Heart left ventricle (tissue), 16 donors: ENCODE results near the gene CREBL2. TPM values are rescaled to one million over a fixed set of nuclear protein-coding genes. Genes with fewer than 3 reads are reported as not detected.

Experiments
- ATAC-seq, 4 donors: fragments of 200-7000 bp; cut with Tn5 transposase; one replicate each; pipeline ENCODE4 v1.9.1; 2020 to 2022; ENCODE audit warnings: moderate library complexity in 4 of 4, mild to moderate bottlenecking in 3 of 4, moderate number of reproducible peaks in 1 of 4
- DNase-seq, 5 donors: peaks; one replicate each; pipeline ENCODE4 v3.0.0-alpha.2; 2020
- H3K27ac ChIP-seq, 12 donors: fragments of 200-600 bp; sonication (generic) in 4 of 12; one replicate each; pipeline versions ENCODE4 v1.5.0 to v1.8.0; 2016 to 2022; ENCODE audit warnings: mild to moderate bottlenecking in 2 of 12
- H3K27me3 ChIP-seq, 9 donors: fragments of 200-600 bp; sonication (generic) in 2 of 9; one replicate each; pipeline versions ENCODE4 v1.5.1 to v1.8.0; 2016 to 2022; ENCODE audit warnings: mild to moderate bottlenecking in 3 of 9
- H3K36me3 ChIP-seq, 9 donors: fragments of 200-600 bp; sonication (generic) in 2 of 9; one replicate each; pipeline versions ENCODE4 v1.5.0 to v1.8.0; 2018 to 2022; ENCODE audit warnings: mild to moderate bottlenecking in 2 of 9
- H3K4me1 ChIP-seq, 12 donors: fragments of 200-600 bp; sonication (generic) in 4 of 12; one replicate each; pipeline versions ENCODE4 v1.5.0 to v1.8.0; 2016 to 2022; ENCODE audit warnings: mild to moderate bottlenecking in 3 of 12
- H3K4me3 ChIP-seq, 12 donors: fragments of 200-600 bp; sonication (generic) in 4 of 12; one replicate each; pipeline versions ENCODE4 v1.5.0 to v1.8.0; 2017 to 2022; ENCODE audit warnings: mild to moderate bottlenecking in 9 of 12, moderate library complexity in 4 of 12
- H3K9me3 ChIP-seq, 12 donors: fragments of 200-600 bp; sonication (generic) in 4 of 12; one replicate each; pipeline versions ENCODE4 v1.5.0 to v1.8.0; 2016 to 2022; ENCODE audit warnings: mild to moderate bottlenecking in 1 of 12
- POLR2A ChIP-seq, 2 donors: fragments of 450-650 bp; IDR thresholded peaks; one replicate each; pipeline ENCODE4 v1.6.1; 2017; ENCODE audit warnings: antibody characterized with exemption in 2 of 2, mild to moderate bottlenecking in 2 of 2, moderate library complexity in 2 of 2
- WGBS, 4 donors: extraction: QIAGEN DNeasy Blood & Tissue Kit in 2 of 4; methylation state at CpG; one replicate each; pipeline versions ENCODE4 v1.1.5 to v1.1.7; 2013 to 2018; 5-methylcytosine and 5-hydroxymethylcytosine counted together
- intact Hi-C, 10 donors: fragments of 100-400 bp; cut with DNase I; formaldehyde crosslinking; loops; one replicate each; pipeline versions ENCODE4 v1.11.1 to v1.14.2; 2022
- polyA plus RNA-seq, 2 donors: library from polyadenylated mRNA; stranded (reverse); fragments of 200-250 nt; gene quantifications; one replicate each; pipeline ENCODE4 v1.2.3, GENCODE V29; 2013
- total RNA-seq, 9 donors: library from RNA; depleted of rRNA in 2 of 9; stranded (reverse); fragments of >200 nt in 2 of 9; fragmentation: NEBNext Ultra II Directional in 3 of 9; extraction: Animal tissue kit (Norgen Biotek cat#: 25700) in 3 of 9; gene quantifications; one replicate each; pipeline versions ENCODE4 v1.1.0 to v1.2.4, GENCODE V29; 2016 to 2023
- TF ChIP-seq, protein P1 (sequence below), 12 donors: fragments of 200-600 bp; sonication (generic) in 4 of 12; IDR thresholded peaks; one replicate each; pipeline versions ENCODE4 v1.5.0 to v1.8.0; 2018 to 2022; ENCODE audit warnings: antibody characterized with exemption in 12 of 12, mild to moderate bottlenecking in 5 of 12
- donor health status: ischemic (EF 13 %, LVEDD 7.1; RV severe dilation, severe dysfunction).
- donor health status: healthy with polysubstance abuse.
- donor health status: DM: no; HTN: yes; CAD: no.
- donor health status: DM: no; HTN: no; CAD: no.
- donor health status: ischemic (EF 25% LVEDD 6.9; RV normal size, moderate dysfunction).
- donor health status: ischemic (EF 25% LVEDD 5.7; RV mildly dilated, moderate dysfunction).
- donor health status: healthy.
- donor health status: DM: yes; HTN: yes; CAD: no.
- donor health status: ischemic (EF 35%, LVEDD 5.7; RV mildly dilated, moderate dysfunction).
- donor health status: nonischemic (EF 11% LVEDD 7.7; RV severe dilation, severe dysfunction).
- donor health status: DM: yes; HTN: yes; CAD: no.
- donor health status: PGD.
- donor health status: ischemic (EF 29% LVEDD 5.4; RV normal size, mild dysfunction).
- donor health status: nonischemic (EF 23%, LVEDD 6.1; RV moderate dilation, normal function).

The CREBL2 gene
- total and polyA plus RNA-seq, 11 donors = 8.8 to 30.0 (median 17.8) TPM

DNA sequence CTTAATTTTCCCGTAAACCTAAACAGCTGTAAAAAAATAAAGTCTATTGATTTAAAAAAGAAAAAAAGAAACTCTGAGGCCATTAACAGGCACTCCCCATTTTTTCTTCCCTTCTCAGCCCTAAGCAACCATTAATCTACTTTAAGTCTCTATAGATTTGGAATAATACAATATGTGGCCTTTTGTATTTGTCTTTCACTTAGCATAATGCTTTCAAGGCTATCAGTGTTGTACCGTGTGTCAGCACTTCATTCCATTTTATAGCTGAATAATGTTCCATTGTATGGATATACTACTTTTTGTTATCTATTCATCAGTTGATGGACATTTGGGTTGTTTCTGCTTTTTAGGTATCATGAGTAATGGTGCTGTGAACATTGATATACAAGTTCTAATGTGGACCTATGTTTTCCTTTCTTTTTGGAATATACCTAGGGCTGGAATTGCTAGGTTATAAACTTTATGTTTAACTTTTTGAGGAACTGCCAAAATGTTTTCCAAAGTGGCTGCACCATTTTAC lies 15.7 kb downstream of the CREBL2 start:
- Histone ChIP-seq H3K4me1 (peaks cover 0 to 47% (median 0%) of the 10 kb centered on the region in 12 donors), H3K27ac (no peak overlapping the region), H3K27me3 (no peaks in the 10 kb centered on the region), H3K9me3 (peaks cover 0 to 9% (median 0%) of the 10 kb centered on the region in 12 donors), H3K4me3 (no peak overlapping the region), H3K36me3 (peaks cover 0 to 9% (median 0%) of the 10 kb centered on the region in 9 donors)
- WGBS, 4 donors = 88 to 99% (median 95%) methylated on average over 2 of the region's 2 CpGs
- intact Hi-C loops = no loop called here
- ATAC-seq = no peak
- TF ChIP-seq, protein P1, sequence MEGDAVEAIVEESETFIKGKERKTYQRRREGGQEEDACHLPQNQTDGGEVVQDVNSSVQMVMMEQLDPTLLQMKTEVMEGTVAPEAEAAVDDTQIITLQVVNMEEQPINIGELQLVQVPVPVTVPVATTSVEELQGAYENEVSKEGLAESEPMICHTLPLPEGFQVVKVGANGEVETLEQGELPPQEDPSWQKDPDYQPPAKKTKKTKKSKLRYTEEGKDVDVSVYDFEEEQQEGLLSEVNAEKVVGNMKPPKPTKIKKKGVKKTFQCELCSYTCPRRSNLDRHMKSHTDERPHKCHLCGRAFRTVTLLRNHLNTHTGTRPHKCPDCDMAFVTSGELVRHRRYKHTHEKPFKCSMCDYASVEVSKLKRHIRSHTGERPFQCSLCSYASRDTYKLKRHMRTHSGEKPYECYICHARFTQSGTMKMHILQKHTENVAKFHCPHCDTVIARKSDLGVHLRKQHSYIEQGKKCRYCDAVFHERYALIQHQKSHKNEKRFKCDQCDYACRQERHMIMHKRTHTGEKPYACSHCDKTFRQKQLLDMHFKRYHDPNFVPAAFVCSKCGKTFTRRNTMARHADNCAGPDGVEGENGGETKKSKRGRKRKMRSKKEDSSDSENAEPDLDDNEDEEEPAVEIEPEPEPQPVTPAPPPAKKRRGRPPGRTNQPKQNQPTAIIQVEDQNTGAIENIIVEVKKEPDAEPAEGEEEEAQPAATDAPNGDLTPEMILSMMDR (IDR thresholded peaks at IDR 0.05) = no peak
- TF ChIP-seq POLR2A (IDR thresholded peaks at IDR 0.05) = no peak
- no peak for DNase-seq

- H3K36me3 ChIP-seq = peaks cover 0 to 9% (median 0%) of the 10 kb centered on the region in 9 donors
- WGBS, 4 donors = 95 to 99% (median 98%) methylated on average over 4 of the region's 4 CpGs
- no peak for DNase-seq
- TF ChIP-seq POLR2A (IDR thresholded peaks at IDR 0.05) = no peak
- TF ChIP-seq, protein P1 (IDR thresholded peaks at IDR 0.05) = no peak
- H3K27me3 ChIP-seq = no peaks in the 10 kb centered on the region
- no peak for ATAC-seq
- H3K9me3 ChIP-seq = peaks cover 0 to 9% (median 0%) of the 10 kb centered on the region in 12 donors
- H3K4me3 ChIP-seq = no peak overlapping the region
- intact Hi-C loops = no loop called here
- no peak overlapping the region for H3K27ac ChIP-seq
- H3K4me1 ChIP-seq = peaks cover 0 to 40% (median 0%) of the 10 kb centered on the region in 12 donors
These were observed 16.3 kb downstream of the CREBL2 start for GRCh38 chr12:12628013-12628412.

- TF ChIP-seq POLR2A (IDR thresholded peaks at IDR 0.05) = no peak
- TF ChIP-seq, protein P1 (IDR thresholded peaks at IDR 0.05) = no peak
- Histone ChIP-seq H3K4me3 (no peak overlapping the region), H3K27me3 (no peaks in the 10 kb centered on the region), H3K4me1 (peaks cover 0 to 36% (median 0%) of the 10 kb centered on the region in 12 donors), H3K36me3 (peaks cover 0 to 14% (median 11%) of the 10 kb centered on the region in 9 donors), H3K9me3 (no peaks in the 10 kb centered on the region), H3K27ac (no peak overlapping the region)
- 89 to 94% (median 93%) methylated on average over 1 of the region's 1 CpG for WGBS, 4 donors
- ATAC-seq (no peak), DNase-seq (no peak)
- intact Hi-C loops = no loop called here
These were observed 19.2 kb downstream of the CREBL2 start for GRCh38 chr12:12630850-12631249.

GRCh38 chr12:12635651-12636050 lies 24.0 kb downstream of the CREBL2 start:
- no peak overlapping the region for H3K4me3 ChIP-seq
- H3K9me3 ChIP-seq = peaks cover 0 to 17% (median 2%) of the 10 kb centered on the region in 12 donors
- peaks cover 0 to 60% (median 56%) of the 10 kb centered on the region in 9 donors for H3K36me3 ChIP-seq
- H3K27ac ChIP-seq = no peak overlapping the region
- TF ChIP-seq POLR2A (IDR thresholded peaks at IDR 0.05) = no peak
- TF ChIP-seq, protein P1 (IDR thresholded peaks at IDR 0.05) = no peak
- ATAC-seq (no peak), DNase-seq (no peak)
- H3K4me1 ChIP-seq = peaks cover 0 to 8% (median 0%) of the 10 kb centered on the region in 12 donors
- intact Hi-C loops = no loop called here
- WGBS, 4 donors = 93 to 95% (median 95%) methylated on average over 12 of the region's 12 CpGs
- H3K27me3 ChIP-seq = no peaks in the 10 kb centered on the region
